Memory B cell (primary cell): ENCODE data around the gene CDH4.

Source experiments
- ATAC-seq: fragments of 150-1000 bp; cut with Tn5 transposase; 2 replicates; pipeline ENCODE4 v1.10.0; 2021; ENCODE audit warnings: low read depth, mild to moderate bottlenecking, moderate library complexity
- DNase-seq, 2 donors: peaks; one replicate each; pipeline ENCODE4 v3.0.0; 2022; ENCODE audit warnings: low spot score in 2 of 2
- H3K27ac Mint-ChIP-seq: one replicate; pipeline ENCODE4 v1.8.0; 2022; ENCODE audit warnings: mild to moderate bottlenecking, moderate library complexity, mixed read lengths
- H3K27me3 Mint-ChIP-seq: one replicate; pipeline ENCODE4 v1.8.0; 2022; ENCODE audit warnings: mixed read lengths
- H3K36me3 Mint-ChIP-seq: one replicate; pipeline ENCODE4 v1.8.0; 2022; ENCODE audit warnings: mild to moderate bottlenecking, mixed read lengths
- H3K4me1 Mint-ChIP-seq: one replicate; pipeline ENCODE4 v1.8.0; 2022; ENCODE audit warnings: mixed read lengths
- H3K4me3 Mint-ChIP-seq: one replicate; pipeline ENCODE4 v1.8.0; 2022; ENCODE audit warnings: mild to moderate bottlenecking, moderate library complexity, mixed read lengths
- H3K9me3 Mint-ChIP-seq: one replicate; pipeline ENCODE4 v1.8.0; 2022; ENCODE audit warnings: mixed read lengths

The CDH4 gene

DNA sequence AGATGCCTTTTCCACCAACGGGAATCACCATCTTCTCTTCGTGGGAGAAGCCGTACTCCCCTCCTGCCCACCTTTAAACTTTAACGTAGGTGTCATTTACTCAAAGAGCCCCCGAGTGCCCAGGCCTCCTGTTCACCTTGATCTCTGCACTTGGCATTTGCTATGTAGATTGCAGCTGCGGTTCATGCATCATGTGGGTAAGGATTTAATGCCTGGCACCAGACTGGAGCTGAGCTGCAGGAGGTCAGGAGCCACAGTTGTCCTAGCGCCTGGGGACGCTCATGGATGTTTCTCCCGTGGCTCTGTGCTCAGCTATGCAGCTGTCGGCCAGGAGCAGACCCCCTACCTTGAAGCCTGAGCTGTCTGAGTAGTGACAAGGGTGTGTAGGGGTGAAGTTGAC lies 133.7 kb downstream of the CDH4 start:
- H3K4me3 Mint-ChIP-seq, result no peak overlapping the region
- peaks cover 6% of the 10 kb centered on the region for H3K9me3 Mint-ChIP-seq
- H3K27ac Mint-ChIP-seq, result no peak overlapping the region
- no peaks in the 10 kb centered on the region for H3K27me3 Mint-ChIP-seq
- no peak for DNase-seq
- H3K4me1 Mint-ChIP-seq, result no peaks in the 10 kb centered on the region
- H3K36me3 Mint-ChIP-seq, result no peaks in the 10 kb centered on the region
- no peak for ATAC-seq

DNA sequence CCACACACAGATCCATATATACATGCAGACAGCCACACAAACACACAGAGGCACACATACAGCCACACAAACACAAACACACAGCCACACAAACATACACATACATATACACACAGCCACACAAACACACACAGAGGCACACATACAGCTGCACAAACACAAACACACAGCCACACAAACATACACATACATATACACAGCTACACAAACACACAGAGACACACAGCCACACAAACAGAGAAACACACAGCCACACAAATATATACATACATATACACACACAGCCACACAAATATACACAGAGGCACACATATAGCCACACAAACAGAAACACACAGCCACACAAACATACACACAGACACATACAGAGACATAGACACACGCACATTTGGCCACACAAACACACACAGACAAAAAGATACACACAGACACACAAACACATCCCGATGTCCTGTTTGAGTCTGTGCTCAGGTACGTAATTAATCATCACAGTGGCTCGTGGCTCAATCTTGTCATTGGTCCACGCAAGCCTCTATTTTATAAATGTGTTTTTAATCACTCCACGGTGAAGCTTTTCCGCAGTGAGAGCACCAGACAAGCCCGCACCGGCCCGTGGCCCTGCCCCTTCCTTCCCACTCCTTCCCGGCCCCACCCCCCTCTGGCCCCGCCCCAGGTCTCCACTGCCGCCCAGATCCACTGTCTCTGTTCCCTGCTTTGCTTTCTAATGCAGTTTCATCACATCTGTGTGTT lies 135.3 kb downstream of the CDH4 start:
- ATAC-seq (no peak), DNase-seq (no peak)
- H3K36me3 Mint-ChIP-seq, result no peaks in the 10 kb centered on the region
- no peaks in the 10 kb centered on the region for H3K27me3 Mint-ChIP-seq
- H3K27ac Mint-ChIP-seq, result no peak overlapping the region
- peaks cover 6% of the 10 kb centered on the region for H3K9me3 Mint-ChIP-seq
- H3K4me3 Mint-ChIP-seq, result no peak overlapping the region
- H3K4me1 Mint-ChIP-seq, result no peaks in the 10 kb centered on the region

GRCh38 chr20:61387954-61388348 lies 135.9 kb downstream of the CDH4 start:
- no peak for DNase-seq
- peaks cover 6% of the 10 kb centered on the region for H3K9me3 Mint-ChIP-seq
- no peaks in the 10 kb centered on the region for H3K4me1 Mint-ChIP-seq
- no peak overlapping the region for H3K4me3 Mint-ChIP-seq
- ATAC-seq, result no peak
- H3K36me3 Mint-ChIP-seq, result no peaks in the 10 kb centered on the region
- H3K27me3 Mint-ChIP-seq, result no peaks in the 10 kb centered on the region
- H3K27ac Mint-ChIP-seq, result no peak overlapping the region

- H3K4me3 Mint-ChIP-seq, result no peak overlapping the region
- no peaks in the 10 kb centered on the region for H3K36me3 Mint-ChIP-seq
- H3K27me3 Mint-ChIP-seq, result no peaks in the 10 kb centered on the region
- no peaks in the 10 kb centered on the region for H3K4me1 Mint-ChIP-seq
- no peak for ATAC-seq
- H3K9me3 Mint-ChIP-seq, result peaks cover 6% of the 10 kb centered on the region
- H3K27ac Mint-ChIP-seq, result no peak overlapping the region
- no peak for DNase-seq
These were observed 137.0 kb downstream of the CDH4 start for GRCh38 chr20:61389077-61389476.

GRCh38 chr20:61391185-61391584 lies 139.1 kb downstream of the CDH4 start:
- H3K27ac Mint-ChIP-seq, result no peak overlapping the region
- H3K9me3 Mint-ChIP-seq, result no peaks in the 10 kb centered on the region
- no peak overlapping the region for H3K4me3 Mint-ChIP-seq
- H3K36me3 Mint-ChIP-seq, result no peaks in the 10 kb centered on the region
- no peak for ATAC-seq
- H3K27me3 Mint-ChIP-seq, result no peaks in the 10 kb centered on the region
- DNase-seq, result no peak
- H3K4me1 Mint-ChIP-seq, result no peaks in the 10 kb centered on the region

DNA sequence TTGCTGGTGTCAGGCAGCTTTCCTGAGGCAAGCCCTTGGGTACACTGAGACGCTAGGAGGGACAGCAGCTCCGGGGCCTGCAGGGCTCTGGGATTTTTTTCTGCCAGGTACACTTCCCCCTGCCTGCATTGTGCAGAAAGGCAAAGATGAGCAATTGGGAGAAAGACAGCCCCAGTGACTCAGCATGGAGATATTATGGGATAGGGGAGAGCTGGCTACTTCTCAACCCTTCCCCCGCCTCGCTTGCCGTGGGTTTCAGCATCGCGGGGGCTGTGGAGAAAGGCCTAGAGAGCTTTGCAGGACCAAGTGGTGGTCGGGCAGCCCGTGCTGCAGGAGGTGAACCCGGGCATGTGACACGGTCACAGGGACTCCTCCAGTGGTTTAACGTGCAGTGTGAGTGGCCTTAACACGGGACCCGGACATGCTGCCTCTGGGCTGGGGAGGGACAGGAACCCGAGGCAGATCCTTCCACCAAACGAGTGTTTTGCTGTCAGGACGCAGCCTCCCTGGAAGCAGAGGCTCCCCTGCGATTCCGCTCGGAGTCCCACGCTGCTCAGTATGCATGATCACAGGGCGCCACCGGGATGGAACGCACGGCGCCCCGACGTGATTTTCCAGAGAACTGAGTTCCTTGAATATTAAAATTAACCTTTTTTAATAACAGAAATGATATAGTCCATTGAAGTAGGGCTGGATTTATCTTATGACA lies 139.9 kb downstream of the CDH4 start:
- no peaks in the 10 kb centered on the region for H3K4me1 Mint-ChIP-seq
- H3K9me3 Mint-ChIP-seq, result no peaks in the 10 kb centered on the region
- no peak overlapping the region for H3K4me3 Mint-ChIP-seq
- ATAC-seq (no peak), DNase-seq (no peak)
- no peak overlapping the region for H3K27ac Mint-ChIP-seq
- no peaks in the 10 kb centered on the region for H3K36me3 Mint-ChIP-seq
- no peaks in the 10 kb centered on the region for H3K27me3 Mint-ChIP-seq

GRCh38 chr20:61394088-61394799 lies 142.2 kb downstream of the CDH4 start:
- ATAC-seq, result no peak
- Mint-ChIP-seq H3K4me3 (no peak overlapping the region), H3K36me3 (no peaks in the 10 kb centered on the region), H3K4me1 (no peaks in the 10 kb centered on the region), H3K9me3 (no peaks in the 10 kb centered on the region), H3K27me3 (no peaks in the 10 kb centered on the region), H3K27ac (no peak overlapping the region)
- no peak for DNase-seq

DNA sequence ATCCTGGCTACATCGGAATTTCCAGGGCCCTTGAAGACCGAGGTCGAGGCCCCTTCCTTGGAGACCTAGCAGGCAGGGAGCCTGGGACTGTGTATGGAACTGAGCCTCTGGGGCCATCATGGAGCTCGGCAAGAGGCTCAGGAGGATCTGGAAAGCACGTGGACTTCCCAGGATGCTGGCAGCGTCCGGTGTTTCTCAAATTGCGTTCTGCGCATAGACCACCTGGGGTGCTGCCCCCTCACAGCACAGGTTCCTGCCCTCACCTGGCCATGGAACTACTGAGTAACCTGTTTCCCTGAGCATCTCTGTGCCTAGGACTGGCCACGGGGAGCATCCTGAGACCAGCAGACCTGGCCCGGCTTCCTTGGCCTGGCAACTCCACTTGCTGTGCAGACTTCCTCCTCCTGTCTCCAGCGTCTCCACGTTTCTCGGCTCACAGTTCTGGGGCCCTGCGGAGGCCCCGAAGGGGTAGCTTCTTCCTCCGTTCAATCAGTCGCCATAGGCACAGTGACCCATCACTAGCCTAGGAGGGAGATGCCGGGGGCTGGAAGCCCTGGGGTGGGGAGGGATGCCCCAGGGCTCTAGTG lies 144.3 kb downstream of the CDH4 start:
- ATAC-seq (no peak), DNase-seq (no peak)
- Mint-ChIP-seq H3K36me3 (no peaks in the 10 kb centered on the region), H3K27ac (no peak overlapping the region), H3K4me3 (no peak overlapping the region), H3K9me3 (no peaks in the 10 kb centered on the region), H3K4me1 (no peaks in the 10 kb centered on the region), H3K27me3 (no peaks in the 10 kb centered on the region)

DNA sequence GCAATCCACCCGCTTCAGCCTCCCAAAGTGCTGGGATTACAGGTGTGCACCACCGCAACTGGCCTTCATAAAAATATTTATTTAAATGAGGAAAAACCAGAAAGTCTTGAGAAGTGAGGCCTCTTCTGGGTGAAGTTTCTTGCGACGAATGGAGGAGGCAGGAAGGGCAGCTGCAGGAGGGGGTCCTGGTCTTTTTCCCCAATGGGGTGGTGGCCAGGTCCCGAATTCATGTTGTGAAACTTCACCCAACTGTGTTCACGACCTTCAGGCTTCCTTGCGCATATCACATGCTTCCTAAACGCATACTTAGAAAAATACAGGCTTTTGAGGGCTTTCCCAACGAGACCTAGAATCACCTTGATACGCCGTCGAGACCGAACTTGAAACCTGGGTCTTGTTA lies 145.1 kb downstream of the CDH4 start:
- ATAC-seq, result no peak
- no peak for DNase-seq
- no peak overlapping the region for H3K27ac Mint-ChIP-seq
- no peaks in the 10 kb centered on the region for H3K27me3 Mint-ChIP-seq
- H3K4me1 Mint-ChIP-seq, result no peaks in the 10 kb centered on the region
- H3K36me3 Mint-ChIP-seq, result no peaks in the 10 kb centered on the region
- H3K4me3 Mint-ChIP-seq, result no peak overlapping the region
- peaks cover 2% of the 10 kb centered on the region for H3K9me3 Mint-ChIP-seq

GRCh38 chr20:61397790-61398189 lies 145.7 kb downstream of the CDH4 start:
- H3K36me3 Mint-ChIP-seq, result no peaks in the 10 kb centered on the region
- no peaks in the 10 kb centered on the region for H3K27me3 Mint-ChIP-seq
- H3K27ac Mint-ChIP-seq, result no peak overlapping the region
- H3K9me3 Mint-ChIP-seq, result peaks cover 2% of the 10 kb centered on the region
- no peaks in the 10 kb centered on the region for H3K4me1 Mint-ChIP-seq
- DNase-seq, result no peak
- no peak for ATAC-seq
- H3K4me3 Mint-ChIP-seq, result no peak overlapping the region

GRCh38 chr20:61399433-61399832 lies 147.4 kb downstream of the CDH4 start:
- H3K9me3 Mint-ChIP-seq, result peaks cover 2% of the 10 kb centered on the region
- H3K4me1 Mint-ChIP-seq, result no peaks in the 10 kb centered on the region
- H3K27ac Mint-ChIP-seq, result no peak overlapping the region
- DNase-seq (no peak), ATAC-seq (no peak)
- no peaks in the 10 kb centered on the region for H3K36me3 Mint-ChIP-seq
- no peaks in the 10 kb centered on the region for H3K27me3 Mint-ChIP-seq
- no peak overlapping the region for H3K4me3 Mint-ChIP-seq

- ATAC-seq, result no peak
- Mint-ChIP-seq H3K36me3 (no peaks in the 10 kb centered on the region), H3K4me3 (no peak overlapping the region), H3K27me3 (no peaks in the 10 kb centered on the region), H3K9me3 (peaks cover 2% of the 10 kb centered on the region), H3K27ac (no peak overlapping the region), H3K4me1 (no peaks in the 10 kb centered on the region)
- DNase-seq, result no peak
These were observed 148.4 kb downstream of the CDH4 start for GRCh38 chr20:61400499-61400898.

GRCh38 chr20:61404303-61404702 lies 152.2 kb downstream of the CDH4 start:
- Mint-ChIP-seq H3K4me1 (no peaks in the 10 kb centered on the region), H3K27me3 (no peaks in the 10 kb centered on the region), H3K36me3 (peaks cover 2% of the 10 kb centered on the region), H3K9me3 (peaks cover 8% of the 10 kb centered on the region), H3K4me3 (no peak overlapping the region), H3K27ac (no peak overlapping the region)
- DNase-seq (no peak), ATAC-seq (no peak)

GRCh38 chr20:61405007-61405406 lies 152.9 kb downstream of the CDH4 start:
- ATAC-seq, result no peak
- peaks cover 8% of the 10 kb centered on the region for H3K9me3 Mint-ChIP-seq
- H3K36me3 Mint-ChIP-seq, result peaks cover 2% of the 10 kb centered on the region
- no peaks in the 10 kb centered on the region for H3K27me3 Mint-ChIP-seq
- H3K4me1 Mint-ChIP-seq, result no peaks in the 10 kb centered on the region
- no peak overlapping the region for H3K27ac Mint-ChIP-seq
- DNase-seq, result no peak
- H3K4me3 Mint-ChIP-seq, result no peak overlapping the region
